Uterus (tissue), 2 donors: ENCODE data around the gene PLEKHM3.

Experiments
- CTCF ChIP-seq, 4 experiments: fragments of 200-600 bp in 2 of 4; fragments of 450-650 bp in 2 of 4; sonication (generic) in 2 of 4; IDR thresholded peaks; one replicate each; pipeline ENCODE4 v1.5.1; 2016 to 2019; ENCODE audit warnings: antibody characterized with exemption in 4 of 4, mild to moderate bottlenecking in 2 of 4, moderate library complexity in 1 of 4
- POLR2A ChIP-seq, 2 donors: fragments of 450-650 bp; IDR thresholded peaks; one replicate each; pipeline ENCODE4 v1.6.1; 2016; ENCODE audit warnings: antibody characterized with exemption in 2 of 2, mild to moderate bottlenecking in 1 of 2, moderate library complexity in 1 of 2

DNA sequence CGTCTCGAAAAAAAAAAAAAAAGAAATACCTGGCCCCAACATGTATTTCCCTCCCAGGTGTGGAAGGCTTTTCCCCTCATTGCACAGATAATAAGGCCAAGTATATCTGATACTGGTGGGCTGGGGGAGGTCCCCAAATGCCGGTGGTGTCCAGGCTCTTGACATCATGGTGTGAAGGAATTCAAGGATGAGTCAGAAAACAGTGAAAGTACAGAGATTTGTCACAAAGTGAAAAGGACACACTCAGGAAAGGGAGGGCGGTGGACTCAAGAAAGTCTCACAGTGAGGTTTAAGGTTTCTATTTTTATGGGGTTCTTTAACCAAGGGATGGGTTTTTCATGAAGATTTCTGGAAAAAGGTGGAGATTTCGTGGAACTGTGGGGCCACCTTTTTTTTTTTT lies 217.8 kb downstream of the PLEKHM3 start:
- TF ChIP-seq CTCF (IDR thresholded peaks at IDR 0.05): no peak
- TF ChIP-seq POLR2A (IDR thresholded peaks at IDR 0.05): no peak
